Fibroblast of mammary gland (primary cell): ENCODE measurements around the gene ARHGAP4.

Experiments
- DNase-seq: peaks from one replicate; pipeline ENCODE4 v3.0.0-alpha.2; 2010; ENCODE audit warnings: low read depth
- H3K4me3 ChIP-seq: 2 replicates; pipeline ENCODE4 v1.5.1; 2011; ENCODE audit warnings: low read depth, mild to moderate bottlenecking, low read length, moderate library complexity; ENCODE audit not compliant: control insufficient read depth
- CTCF ChIP-seq: conservative IDR thresholded peaks from 2 replicates; pipeline ENCODE4 v1.5.1; 2011; ENCODE audit warnings: low read depth, low read length, inconsistent platforms; ENCODE audit not compliant: control insufficient read depth, insufficient read depth

Gene ARHGAP4

GRCh38 chrX:153868576-153869472 is 57.2 kb downstream of the ARHGAP4 start:
- DNase-seq, result no peak
- no peak overlapping the region for H3K4me3 ChIP-seq
- no peak for TF ChIP-seq CTCF

- TF ChIP-seq CTCF, result no peak
Measured at GRCh38 chrX:153867671-153868070, 58.4 kb downstream of the ARHGAP4 start.

GRCh38 chrX:153867139-153867538 is 58.9 kb downstream of the ARHGAP4 start:
- TF ChIP-seq CTCF, result no peak
- no peak for DNase-seq

More at GRCh38 chrX:153867671-153868070, 58.4 kb downstream of the ARHGAP4 start:
- DNase-seq, result no peak
- H3K4me3 ChIP-seq, result no peak overlapping the region

GRCh38 chrX:153866302-153867019 is 59.6 kb downstream of the ARHGAP4 start:
- no peak for DNase-seq
- no peak overlapping the region for H3K4me3 ChIP-seq
- TF ChIP-seq CTCF, result no peak

More at GRCh38 chrX:153867139-153867538, 58.9 kb downstream of the ARHGAP4 start:
- H3K4me3 ChIP-seq, result no peak overlapping the region

- no peak for DNase-seq
- no peak for TF ChIP-seq CTCF
- no peak overlapping the region for H3K4me3 ChIP-seq
Measured at GRCh38 chrX:153865685-153866084, 60.4 kb downstream of the ARHGAP4 start.

GRCh38 chrX:153865321-153865580 is 60.8 kb downstream of the ARHGAP4 start:
- no peak for DNase-seq
- TF ChIP-seq CTCF, result no peak
- H3K4me3 ChIP-seq, result no peak overlapping the region
